Measurements from ENCODE around the gene MTR.

DNA sequence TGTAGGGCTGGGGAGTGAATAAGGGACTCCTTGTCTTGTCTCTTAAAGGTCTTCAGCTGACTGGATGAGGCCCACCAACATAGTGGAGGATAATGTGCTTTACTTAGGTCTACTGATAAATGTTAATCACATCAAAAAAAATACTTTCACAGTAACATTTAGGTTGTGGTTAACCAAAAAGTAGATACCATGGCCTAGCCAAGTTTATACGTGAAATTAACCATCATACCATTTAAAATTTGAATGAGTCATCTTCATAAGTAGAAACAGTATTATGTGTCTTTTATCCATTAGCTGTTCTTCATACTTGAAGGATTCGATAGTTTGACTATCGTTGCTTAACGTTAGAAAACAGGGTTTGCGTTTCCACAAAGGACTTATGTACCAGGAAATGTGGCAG is 80.9 kb downstream of the MTR start:
- no peak for TF ChIP-seq ZNF423 (CRISPR knock-in tag; IDR thresholded peaks at IDR 0.05)
- TF ChIP-seq SP1 (CRISPR knock-in tag; conservative IDR thresholded peaks at IDR 0.05), result no peak
- TF ChIP-seq CTCF (IDR thresholded peaks at IDR 0.05), result no peak
- TF ChIP-seq ETV6 (CRISPR knock-in tag; IDR thresholded peaks at IDR 0.05), result no peak
- TF ChIP-seq, protein P1, sequence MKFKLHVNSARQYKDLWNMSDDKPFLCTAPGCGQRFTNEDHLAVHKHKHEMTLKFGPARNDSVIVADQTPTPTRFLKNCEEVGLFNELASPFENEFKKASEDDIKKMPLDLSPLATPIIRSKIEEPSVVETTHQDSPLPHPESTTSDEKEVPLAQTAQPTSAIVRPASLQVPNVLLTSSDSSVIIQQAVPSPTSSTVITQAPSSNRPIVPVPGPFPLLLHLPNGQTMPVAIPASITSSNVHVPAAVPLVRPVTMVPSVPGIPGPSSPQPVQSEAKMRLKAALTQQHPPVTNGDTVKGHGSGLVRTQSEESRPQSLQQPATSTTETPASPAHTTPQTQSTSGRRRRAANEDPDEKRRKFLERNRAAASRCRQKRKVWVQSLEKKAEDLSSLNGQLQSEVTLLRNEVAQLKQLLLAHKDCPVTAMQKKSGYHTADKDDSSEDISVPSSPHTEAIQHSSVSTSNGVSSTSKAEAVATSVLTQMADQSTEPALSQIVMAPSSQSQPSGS (CRISPR knock-in tag; IDR thresholded peaks at IDR 0.05; ENCODE audit: borderline replicate concordance, low read depth), result no peak
- TF ChIP-seq RELA (CRISPR knock-in tag; IDR thresholded peaks at IDR 0.05; ENCODE audit: borderline replicate concordance), result no peak
- TF ChIP-seq, protein P2, sequence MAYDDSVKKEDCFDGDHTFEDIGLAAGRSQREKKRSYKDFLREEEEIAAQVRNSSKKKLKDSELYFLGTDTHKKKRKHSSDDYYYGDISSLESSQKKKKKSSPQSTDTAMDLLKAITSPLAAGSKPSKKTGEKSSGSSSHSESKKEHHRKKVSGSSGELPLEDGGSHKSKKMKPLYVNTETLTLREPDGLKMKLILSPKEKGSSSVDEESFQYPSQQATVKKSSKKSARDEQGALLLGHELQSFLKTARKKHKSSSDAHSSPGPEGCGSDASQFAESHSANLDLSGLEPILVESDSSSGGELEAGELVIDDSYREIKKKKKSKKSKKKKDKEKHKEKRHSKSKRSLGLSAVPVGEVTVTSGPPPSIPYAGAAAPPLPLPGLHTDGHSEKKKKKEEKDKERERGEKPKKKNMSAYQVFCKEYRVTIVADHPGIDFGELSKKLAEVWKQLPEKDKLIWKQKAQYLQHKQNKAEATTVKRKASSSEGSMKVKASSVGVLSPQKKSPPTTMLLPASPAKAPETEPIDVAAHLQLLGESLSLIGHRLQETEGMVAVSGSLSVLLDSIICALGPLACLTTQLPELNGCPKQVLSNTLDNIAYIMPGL (CRISPR knock-in tag; IDR thresholded peaks at IDR 0.05), result no peak
- no peak for TF ChIP-seq SOX15 (CRISPR knock-in tag; IDR thresholded peaks at IDR 0.05)
- TF ChIP-seq IRF2 (CRISPR knock-in tag; IDR thresholded peaks at IDR 0.05; ENCODE audit: borderline replicate concordance, low read depth), result no peak

Measured in WTC11 (cell line).